ENCODE results near the gene BTG4.

BTG4 gene

GRCh38 chr11:111455291-111456085, 56.7 kb downstream of the BTG4 start:
- no peak for DNase-seq (ENCODE audit: low read depth)

- DNase-seq (ENCODE audit: low read depth): no peak
Observed at GRCh38 chr11:111454561-111455192, 57.5 kb downstream of the BTG4 start.

- no peak for DNase-seq (ENCODE audit: low read depth)
Observed at GRCh38 chr11:111452817-111453552, 59.2 kb downstream of the BTG4 start.

GRCh38 chr11:111452146-111452545, 60.0 kb downstream of the BTG4 start:
- DNase-seq (ENCODE audit: low read depth): no peak

- DNase-seq (ENCODE audit: low read depth): no peak
Observed at GRCh38 chr11:111450480-111451320, 61.5 kb downstream of the BTG4 start.

- DNase-seq (ENCODE audit: low read depth): no peak
Observed at GRCh38 chr11:111449696-111450479, 62.3 kb downstream of the BTG4 start.

- DNase-seq (ENCODE audit: low read depth): no peak
Observed at GRCh38 chr11:111448831-111449557, 63.2 kb downstream of the BTG4 start.

GRCh38 chr11:111448414-111448813, 63.8 kb downstream of the BTG4 start:
- no peak for DNase-seq (ENCODE audit: low read depth)

- DNase-seq (ENCODE audit: low read depth): no peak
Observed at GRCh38 chr11:111447931-111448330, 64.3 kb downstream of the BTG4 start.

- no peak for DNase-seq (ENCODE audit: low read depth)
Observed at GRCh38 chr11:111447112-111447471, 65.1 kb downstream of the BTG4 start.

GRCh38 chr11:111446404-111447111, 65.6 kb downstream of the BTG4 start:
- peak; percentile 60 for DNase-seq (ENCODE audit: low read depth)

- no peak for DNase-seq (ENCODE audit: low read depth)
Observed at GRCh38 chr11:111445586-111445985, 66.6 kb downstream of the BTG4 start.

Measured in GM04503 (cell line).